Activated CD4-positive, alpha-beta T cell treated with anti-CD3 and anti-CD28 coated beads, Interleukin-10, Interleukin-2, amounts not matched to agents 100 ng/mL and 50 ng/mL, durations not matched to agents 16 hours and 8 hours (primary cell): ENCODE results near the gene L3MBTL3.
A peak's percentile ranks its signal among the peaks of the same experiment; 100 is the strongest.

Experiments
- DNase-seq: peaks from one replicate; pipeline ENCODE4 v3.0.0-alpha.2; 2020

L3MBTL3 gene

GRCh38 chr6:130018292-130018743 lies at the start of gene L3MBTL3:
Gene L3MBTL3, plus strand, starts transcription at chr6:130018581. Its CDS starts 24,119 bp downstream, at chr6:130042700.
- DNase-seq: peak; percentile 92

GRCh38 chr6:129969064-129969463 lies 49.3 kb upstream of the L3MBTL3 start:
- no peak for DNase-seq

- DNase-seq: no peak
These were observed 42.3 kb upstream of the L3MBTL3 start for GRCh38 chr6:129976110-129976509.

- DNase-seq: no peak
These were observed 40.0 kb upstream of the L3MBTL3 start for GRCh38 chr6:129978148-129978916.

- DNase-seq: no peak
These were observed 37.6 kb upstream of the L3MBTL3 start for GRCh38 chr6:129980821-129981220.

DNA sequence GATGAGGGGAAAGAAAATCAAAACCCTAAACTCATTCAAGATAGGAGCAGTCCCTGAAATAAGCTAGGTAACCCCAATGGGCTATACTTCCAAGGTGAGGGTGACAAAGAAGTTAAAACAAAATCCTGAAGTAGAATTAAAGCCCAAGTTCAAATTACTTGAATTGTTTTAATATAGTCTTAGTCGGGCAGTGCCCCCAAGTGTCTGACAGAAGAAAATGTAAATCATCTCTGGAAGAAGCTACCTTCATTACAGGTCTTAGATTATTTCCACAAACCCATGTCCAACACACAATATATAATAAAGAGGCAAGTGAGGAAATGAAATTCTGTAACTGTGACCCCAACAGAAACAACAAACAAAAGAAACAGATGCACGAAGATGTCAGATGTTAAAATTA lies 36.8 kb upstream of the L3MBTL3 start:
- no peak for DNase-seq

DNA sequence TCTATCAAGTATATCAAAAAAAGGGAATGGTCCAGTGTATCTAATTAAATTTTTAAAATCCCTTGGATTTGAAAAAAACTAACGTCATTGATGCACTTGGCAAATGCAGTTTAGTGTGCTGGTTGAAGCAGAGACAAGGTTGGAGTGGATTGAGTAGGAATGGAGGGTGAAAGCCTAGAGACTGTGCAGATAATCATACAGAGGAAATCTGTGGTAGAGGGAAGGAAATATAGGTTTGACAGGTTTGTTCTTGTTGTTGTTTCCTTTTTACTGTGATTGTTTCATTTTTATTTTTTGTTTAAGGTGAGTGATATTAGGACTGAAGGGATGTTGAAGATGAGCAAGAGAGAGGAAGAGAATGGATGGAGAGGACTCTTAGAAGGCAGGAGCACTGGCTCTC lies 29.0 kb upstream of the L3MBTL3 start:
- peak; percentile 68 for DNase-seq

DNA sequence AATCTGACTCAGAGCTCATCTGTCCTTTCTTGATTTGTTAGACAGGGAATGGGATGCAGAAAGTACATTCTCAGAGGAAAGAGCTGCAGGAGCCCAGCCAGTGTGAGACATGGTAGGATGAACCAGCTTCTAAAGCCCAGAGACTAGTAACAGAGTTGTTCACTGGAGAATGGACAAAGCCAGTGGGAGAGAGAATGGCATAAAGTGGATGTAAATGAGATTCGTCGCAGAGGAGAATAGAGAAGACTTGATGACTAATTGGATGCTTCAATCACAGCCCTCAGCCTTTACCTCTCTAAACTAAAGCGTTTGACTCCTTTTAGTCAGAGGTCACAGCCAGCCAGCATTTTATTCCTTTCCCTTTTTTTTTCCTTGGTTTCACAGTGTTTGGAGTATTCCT lies 25.5 kb upstream of the L3MBTL3 start:
- no peak for DNase-seq

DNA sequence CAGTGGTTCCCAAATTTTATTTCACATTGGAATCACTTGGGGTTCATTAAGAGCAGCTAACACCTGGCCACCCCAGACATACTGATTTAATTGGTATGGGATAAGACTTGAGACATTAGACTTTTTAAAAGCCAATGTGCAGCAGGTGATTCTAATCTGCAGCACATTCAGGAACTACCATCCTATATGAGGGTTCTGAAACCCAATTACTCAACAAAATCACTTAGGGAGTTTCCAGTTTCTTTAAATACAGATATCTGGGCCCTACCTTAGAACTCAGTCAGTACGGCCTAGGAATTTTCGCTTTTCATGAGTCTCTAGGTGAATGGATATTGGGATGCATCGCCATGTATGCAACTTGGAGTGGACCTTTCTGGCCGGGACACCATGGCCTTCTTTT lies 24.0 kb upstream of the L3MBTL3 start:
- no peak for DNase-seq

DNA sequence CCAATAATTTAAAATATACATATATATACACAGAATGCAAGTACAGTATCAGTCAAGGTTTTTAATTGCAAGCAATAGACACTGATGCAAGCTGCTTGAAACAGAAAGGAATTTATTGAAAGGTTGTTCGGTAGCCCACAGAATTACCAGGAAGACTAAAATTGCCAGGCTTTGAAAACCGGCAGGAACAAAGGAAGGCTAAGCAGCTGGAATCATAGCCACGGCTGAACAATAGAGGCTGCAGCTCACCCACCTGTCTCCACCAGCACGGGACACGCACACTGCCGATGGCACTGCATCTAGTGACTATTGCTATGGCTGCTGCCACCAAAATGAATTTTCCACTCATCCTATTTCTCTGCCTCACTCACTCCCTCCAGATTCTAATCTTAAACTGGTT lies 22.0 kb upstream of the L3MBTL3 start:
- no peak for DNase-seq

DNA sequence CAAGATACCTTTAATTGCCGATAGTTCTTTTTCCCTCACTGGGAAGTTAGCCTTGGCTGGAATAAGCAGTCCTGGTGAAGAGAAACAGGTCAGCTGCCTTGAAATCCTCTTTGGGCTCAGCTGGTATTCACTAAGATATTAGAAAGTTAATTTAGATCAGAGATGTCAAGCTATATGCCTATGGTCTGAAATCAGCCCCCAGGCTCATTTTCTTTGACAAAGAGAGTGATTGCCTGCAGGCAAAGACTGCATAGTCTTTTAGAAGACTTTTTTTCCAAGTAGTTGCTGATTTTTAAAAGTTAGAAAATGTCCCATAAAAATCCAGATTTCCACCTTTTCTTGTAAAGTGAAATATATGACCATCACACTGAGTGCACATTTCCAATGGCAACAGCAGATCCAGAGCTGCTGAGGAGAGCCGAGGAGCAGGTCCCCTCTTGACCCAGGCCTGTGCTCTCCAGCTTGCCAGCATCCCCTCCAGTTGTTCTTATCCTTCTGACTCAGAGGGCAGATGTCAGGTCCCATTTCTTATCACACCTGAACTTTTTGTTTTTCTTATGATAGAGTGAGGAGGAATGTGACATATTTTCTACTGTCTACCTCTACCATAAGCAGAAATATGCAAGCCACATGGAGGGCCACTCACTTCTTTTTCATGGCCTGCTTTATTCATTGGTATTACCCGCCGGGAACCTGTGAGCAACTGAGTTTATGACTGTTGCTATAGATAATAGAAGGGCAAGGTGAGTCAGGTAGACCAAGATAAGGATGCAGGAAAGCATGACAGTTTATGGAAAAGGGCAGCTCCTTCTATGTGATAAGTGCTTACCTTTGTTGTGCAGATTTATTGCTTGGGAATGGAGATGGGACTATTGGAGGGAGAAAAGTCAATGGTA lies 17.6 kb upstream of the L3MBTL3 start:
- no peak for DNase-seq

DNA sequence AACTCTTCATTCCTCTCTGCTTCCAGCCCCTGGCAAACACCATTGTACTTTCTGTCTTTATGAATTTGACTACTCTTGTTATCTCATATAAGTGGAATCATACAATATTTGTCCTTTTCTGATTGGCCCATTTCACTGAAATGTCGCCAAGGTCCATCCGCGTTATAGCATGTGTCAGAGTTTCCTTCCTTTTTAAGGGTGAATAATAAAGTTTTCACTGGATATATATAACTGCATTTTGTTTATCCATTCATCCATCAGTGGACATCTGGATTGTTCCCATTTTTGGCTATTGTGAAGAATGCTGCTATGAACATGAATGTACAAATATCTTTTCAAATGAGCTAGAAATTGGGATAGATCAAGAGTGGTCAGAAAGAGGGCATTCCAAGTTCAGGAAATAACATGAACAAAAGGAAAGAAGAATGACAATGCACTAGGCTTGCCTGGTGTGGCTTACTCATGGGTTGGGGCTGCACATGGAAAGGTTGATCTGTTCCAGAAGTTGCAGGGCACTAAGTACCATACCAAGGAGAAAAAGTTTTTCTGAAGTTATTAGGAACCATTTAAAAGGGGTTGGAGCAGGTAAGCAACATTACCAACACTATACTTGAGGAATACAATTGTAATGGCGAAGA lies 10.0 kb upstream of the L3MBTL3 start:
- DNase-seq: no peak

DNA sequence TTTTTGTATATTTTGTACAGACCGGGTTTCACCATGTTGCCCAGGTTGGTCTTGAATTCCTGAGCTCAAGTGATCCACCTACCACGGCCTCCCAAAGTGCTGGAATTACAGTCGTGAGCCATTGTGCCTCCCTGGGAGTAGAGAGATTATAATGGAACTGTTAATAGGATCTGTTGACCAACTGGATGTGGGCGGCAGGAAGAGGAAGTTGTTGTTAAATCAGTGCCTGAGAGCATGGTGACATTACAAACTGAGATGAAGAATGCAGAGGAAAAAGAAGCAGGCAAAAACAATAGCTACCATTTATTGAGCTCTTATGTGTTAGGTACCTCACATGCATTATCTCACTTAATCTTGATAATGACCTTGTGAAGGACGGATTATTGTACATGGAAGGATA lies 9.2 kb upstream of the L3MBTL3 start:
- no peak for DNase-seq

GRCh38 chr6:130010387-130010786 lies 8.0 kb upstream of the L3MBTL3 start:
- no peak for DNase-seq

DNA sequence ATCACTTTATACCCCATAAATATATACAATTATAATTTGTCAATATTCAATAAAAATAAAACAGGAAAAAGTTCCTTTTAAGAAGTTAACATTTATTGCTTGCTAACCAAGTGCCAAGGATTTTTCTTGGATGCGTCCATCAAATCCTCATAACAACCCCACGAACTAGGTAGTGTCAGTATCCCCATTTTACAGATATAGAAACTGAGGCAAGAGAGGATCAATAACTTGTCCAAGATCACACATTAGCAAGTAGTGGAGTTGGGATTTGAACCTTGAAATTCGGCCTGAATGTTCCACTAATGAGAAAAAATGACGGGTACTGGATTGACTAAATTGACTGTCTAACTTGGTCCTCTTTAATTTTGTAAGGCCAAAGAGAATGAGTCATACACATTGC lies 5.7 kb upstream of the L3MBTL3 start:
- DNase-seq: no peak

GRCh38 chr6:130018744-130019325 lies 454 bp downstream of the L3MBTL3 start:
- peak; percentile 8 for DNase-seq

DNA sequence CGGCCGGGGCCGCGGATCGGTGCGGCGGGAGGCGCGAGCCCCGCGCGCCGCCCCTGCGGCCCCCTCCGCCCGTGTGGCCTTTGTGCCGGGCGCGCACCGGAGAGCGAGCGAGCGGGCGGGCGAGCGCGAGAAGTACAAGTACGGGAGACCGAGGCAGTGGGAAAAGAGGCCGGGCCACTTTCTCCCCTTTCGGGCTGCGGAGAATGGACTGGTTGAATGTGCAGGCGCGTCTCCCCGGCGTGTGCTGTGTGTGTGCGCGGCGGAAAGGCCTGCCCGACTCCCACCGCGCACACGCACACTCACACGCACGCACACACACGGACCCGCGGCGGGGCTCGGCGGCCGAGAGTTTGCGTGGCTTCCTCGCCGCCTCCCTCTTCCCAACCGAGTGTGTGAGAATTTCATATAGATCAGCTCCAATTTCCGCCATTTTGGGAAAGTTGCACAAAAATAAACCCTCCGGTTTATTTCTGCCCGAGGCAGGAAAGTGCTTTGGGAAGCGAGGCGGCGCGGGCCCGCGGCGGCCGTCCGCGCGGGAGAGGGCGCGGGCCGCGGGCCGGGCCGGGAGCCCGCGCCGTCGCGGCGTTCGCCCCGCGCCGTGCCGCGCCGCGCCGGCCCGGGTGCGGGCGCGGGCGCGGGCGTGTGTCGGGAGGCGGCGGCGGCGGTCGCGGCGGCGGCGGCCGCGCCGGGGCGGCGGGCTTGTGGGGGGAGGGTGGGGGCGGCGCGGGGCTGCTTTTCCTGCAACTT lies 1.1 kb downstream of the L3MBTL3 start:
- peak; percentile 36 for DNase-seq

GRCh38 chr6:130020073-130020906 lies 1.9 kb downstream of the L3MBTL3 start:
- DNase-seq: peak; percentile 32

DNA sequence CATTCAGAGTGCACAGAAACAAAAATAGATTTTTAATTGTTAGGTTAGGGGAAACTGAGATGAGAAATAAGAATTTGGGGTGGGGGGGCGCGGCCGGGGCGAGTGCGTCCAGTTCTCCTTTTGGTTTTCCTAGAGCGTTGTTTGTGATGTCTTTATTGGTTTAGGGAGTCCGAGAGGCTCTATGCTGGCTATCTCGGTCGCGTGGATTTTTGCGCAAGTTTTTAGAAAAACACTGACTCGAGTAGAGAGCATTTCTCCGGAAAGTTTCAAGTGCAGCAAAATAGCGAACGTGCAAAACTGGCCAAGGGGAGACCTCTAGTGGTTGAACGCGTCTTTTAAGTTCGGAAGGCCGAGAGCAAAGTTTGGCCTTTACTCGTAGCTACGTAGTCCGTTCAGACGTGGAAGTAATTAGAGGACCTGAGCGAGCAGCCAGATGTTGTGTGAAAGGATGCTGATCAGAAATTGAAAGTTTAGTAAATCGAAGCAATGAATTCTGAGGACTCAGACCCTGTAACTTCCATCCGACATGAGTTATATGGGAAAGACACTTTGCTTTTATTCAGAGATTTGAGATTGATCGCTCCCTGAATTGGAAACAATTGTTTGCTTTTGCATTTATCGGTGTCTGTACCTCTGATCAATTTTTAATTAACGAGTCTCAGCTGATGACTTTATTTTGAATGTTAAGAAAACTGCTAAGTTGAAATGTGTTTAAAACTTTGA lies 2.7 kb downstream of the L3MBTL3 start:
- DNase-seq: peak; percentile 89

DNA sequence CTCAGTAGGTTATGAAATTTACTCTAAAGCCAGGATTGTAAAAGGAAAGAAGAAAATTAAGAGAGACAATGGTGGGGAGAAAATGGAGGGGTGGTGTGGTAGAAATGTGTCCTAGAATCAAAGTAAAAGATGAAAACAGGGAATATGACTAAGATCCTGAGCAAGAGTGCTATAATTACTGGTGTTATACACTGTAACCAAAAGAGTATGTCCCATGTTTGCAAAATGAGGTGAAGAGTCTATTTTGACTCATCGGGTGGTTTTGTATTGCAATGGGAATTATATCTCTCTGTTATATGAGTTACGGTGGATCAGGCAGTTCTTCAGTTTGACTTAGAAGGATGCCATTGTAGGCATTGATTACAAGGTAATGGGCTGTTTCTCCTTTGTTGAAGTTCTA lies 8.5 kb downstream of the L3MBTL3 start:
- DNase-seq: peak; percentile 55

DNA sequence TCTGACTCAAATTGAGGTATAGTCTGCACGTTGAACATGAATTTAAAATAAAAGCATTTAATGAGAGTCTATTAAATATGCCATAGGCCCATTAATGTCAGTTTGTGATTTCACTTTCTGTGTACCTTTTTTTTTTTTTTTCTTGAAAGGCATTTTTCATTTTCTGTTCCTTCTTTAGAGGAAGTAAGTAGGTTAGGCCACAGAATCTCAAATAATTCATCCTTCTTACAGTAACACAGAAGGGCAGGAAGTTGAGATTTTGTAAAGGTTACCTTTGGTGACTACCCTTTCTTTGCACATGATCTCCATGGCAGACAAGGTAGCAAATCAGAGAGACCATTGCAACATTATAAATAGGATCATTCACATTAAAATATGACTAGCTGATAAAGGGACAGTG lies 9.6 kb downstream of the L3MBTL3 start:
- DNase-seq: peak; percentile 45
